Gastroesophageal sphincter (tissue), 4 donors: ENCODE data around the gene PRTFDC1. TPM values are rescaled to one million over a fixed set of nuclear protein-coding genes. Genes with fewer than 3 reads are reported as not detected.

ENCODE experiments used
- ATAC-seq: fragments of 150-250 bp; one replicate; pipeline ENCODE4 v1.9.1; 2016; ENCODE audit warnings: mild to moderate bottlenecking, moderate library complexity
- H3K27ac ChIP-seq, 4 donors: fragments of 200-600 bp; sonication (generic) in 3 of 4; 1 replicate in 3 of 4; 2 replicates in 1 of 4; pipeline ENCODE4 v1.5.1; 2016 to 2019
- H3K27me3 ChIP-seq: fragments of 200-600 bp; sonication (generic); one replicate; pipeline ENCODE4 v1.5.1; 2019
- H3K36me3 ChIP-seq, 2 donors: fragments of 200-600 bp; sonication (generic); one replicate each; pipeline ENCODE4 v1.5.1; 2019; ENCODE audit warnings: control low read depth in 1 of 2
- H3K4me1 ChIP-seq, 3 donors: fragments of 200-600 bp; sonication (generic); 1 replicate in 2 of 3; 2 replicates in 1 of 3; pipeline ENCODE4 v1.5.1; 2016 to 2019; ENCODE audit warnings: control low read depth in 2 of 3
- H3K4me3 ChIP-seq, 2 donors: fragments of 200-600 bp; sonication (generic); one replicate each; pipeline ENCODE4 v1.5.1; 2019; ENCODE audit warnings: mild to moderate bottlenecking in 1 of 2, moderate library complexity in 1 of 2
- H3K9me3 ChIP-seq, 3 donors: fragments of 200-600 bp; sonication (generic); one replicate each; pipeline ENCODE4 v1.5.1; 2017 to 2019; ENCODE audit warnings: control low read depth in 2 of 3
- EP300 ChIP-seq: sonication (generic); formaldehyde crosslinking; IDR thresholded peaks from one replicate; pipeline ENCODE4 v1.6.1; 2017; ENCODE audit warnings: antibody characterized with exemption, mild to moderate bottlenecking
- POLR2A ChIP-seq, 2 donors: fragments of 450-650 bp; IDR thresholded peaks; one replicate each; pipeline ENCODE4 v1.6.1; 2017; ENCODE audit warnings: antibody characterized with exemption in 2 of 2, mild to moderate bottlenecking in 2 of 2, moderate library complexity in 1 of 2
- POLR2AphosphoS5 ChIP-seq: sonication (generic); formaldehyde crosslinking; IDR thresholded peaks from one replicate; pipeline ENCODE4 v1.6.1; 2017; ENCODE audit warnings: antibody characterized with exemption
- WGBS, 2 donors: methylation state at CpG; one replicate each; pipeline ENCODE4 v1.1.5; 2018; ENCODE audit warnings: low coverage in 1 of 2; 5-methylcytosine and 5-hydroxymethylcytosine counted together
- total RNA-seq, 4 donors: library from RNA; depleted of rRNA; stranded (reverse); fragments of >200 nt; gene quantifications; one replicate each; pipeline ENCODE4 v1.1.0, GENCODE V29; 2016
- TF ChIP-seq, protein P1 (sequence below), 4 experiments: fragments of 200-600 bp in 2 of 4; fragments of 450-650 bp in 2 of 4; sonication (generic) in 1 of 4; IDR thresholded peaks; one replicate each; pipeline ENCODE4 v1.5.1; 2017 to 2019; ENCODE audit warnings: antibody characterized with exemption in 4 of 4, mild to moderate bottlenecking in 2 of 4, moderate library complexity in 2 of 4

PRTFDC1 gene
- total RNA-seq, 4 donors from 2014 or later = 3.2 to 14.6 (median 7.9) TPM

DNA sequence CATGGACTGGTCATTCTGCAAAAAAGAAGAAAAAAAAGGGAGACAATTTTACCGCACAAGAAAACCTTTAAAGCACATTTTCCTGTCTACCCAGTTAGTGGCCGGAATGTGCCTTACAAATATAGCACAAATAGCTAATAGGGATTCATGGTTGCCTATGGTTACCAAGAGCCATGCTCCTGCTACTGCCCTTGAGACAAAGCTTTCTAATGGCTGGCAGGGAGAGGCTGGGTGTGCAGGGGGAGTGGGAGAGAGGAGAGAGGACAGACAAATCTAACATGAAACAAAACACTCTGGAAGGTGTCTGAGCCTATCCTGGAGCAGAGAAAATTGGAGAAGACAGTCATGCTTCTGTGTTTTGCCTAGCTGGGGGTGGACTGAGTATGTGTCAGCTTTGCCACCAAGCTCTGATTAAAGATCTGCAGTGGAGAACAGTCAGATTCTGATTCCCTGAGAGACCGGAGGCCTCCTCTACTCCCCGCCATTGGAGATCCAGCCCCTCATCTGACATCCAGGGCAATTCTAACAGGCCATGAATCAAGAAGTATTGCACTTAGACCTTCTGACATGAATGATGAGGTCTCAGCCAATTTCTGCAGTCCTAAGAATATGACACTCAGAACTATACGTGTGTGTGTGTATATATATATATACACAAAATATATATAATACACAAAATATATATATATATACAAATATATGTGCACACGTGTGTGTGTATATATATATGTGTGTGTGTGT is 80.2 kb downstream of the PRTFDC1 start:
- Histone ChIP-seq H3K9me3 (no peaks in the 10 kb centered on the region), H3K36me3 (no peaks in the 10 kb centered on the region), H3K4me3 (no peak overlapping the region), H3K27me3 (no peaks in the 10 kb centered on the region), H3K27ac (no peak overlapping the region), H3K4me1 (peaks cover 0 to 12% (median 0%) of the 10 kb centered on the region in 3 donors)
- WGBS, 2 donors = 51 to 83% methylated on average over 3 to 5 of the region's 6 CpGs
- no peak for ATAC-seq
- TF ChIP-seq POLR2AphosphoS5 = no peak
- no peak for TF ChIP-seq POLR2A (IDR thresholded peaks at IDR 0.05)
- TF ChIP-seq, protein P1, sequence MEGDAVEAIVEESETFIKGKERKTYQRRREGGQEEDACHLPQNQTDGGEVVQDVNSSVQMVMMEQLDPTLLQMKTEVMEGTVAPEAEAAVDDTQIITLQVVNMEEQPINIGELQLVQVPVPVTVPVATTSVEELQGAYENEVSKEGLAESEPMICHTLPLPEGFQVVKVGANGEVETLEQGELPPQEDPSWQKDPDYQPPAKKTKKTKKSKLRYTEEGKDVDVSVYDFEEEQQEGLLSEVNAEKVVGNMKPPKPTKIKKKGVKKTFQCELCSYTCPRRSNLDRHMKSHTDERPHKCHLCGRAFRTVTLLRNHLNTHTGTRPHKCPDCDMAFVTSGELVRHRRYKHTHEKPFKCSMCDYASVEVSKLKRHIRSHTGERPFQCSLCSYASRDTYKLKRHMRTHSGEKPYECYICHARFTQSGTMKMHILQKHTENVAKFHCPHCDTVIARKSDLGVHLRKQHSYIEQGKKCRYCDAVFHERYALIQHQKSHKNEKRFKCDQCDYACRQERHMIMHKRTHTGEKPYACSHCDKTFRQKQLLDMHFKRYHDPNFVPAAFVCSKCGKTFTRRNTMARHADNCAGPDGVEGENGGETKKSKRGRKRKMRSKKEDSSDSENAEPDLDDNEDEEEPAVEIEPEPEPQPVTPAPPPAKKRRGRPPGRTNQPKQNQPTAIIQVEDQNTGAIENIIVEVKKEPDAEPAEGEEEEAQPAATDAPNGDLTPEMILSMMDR (IDR thresholded peaks at IDR 0.05) = no peak
- no peak for TF ChIP-seq EP300

DNA sequence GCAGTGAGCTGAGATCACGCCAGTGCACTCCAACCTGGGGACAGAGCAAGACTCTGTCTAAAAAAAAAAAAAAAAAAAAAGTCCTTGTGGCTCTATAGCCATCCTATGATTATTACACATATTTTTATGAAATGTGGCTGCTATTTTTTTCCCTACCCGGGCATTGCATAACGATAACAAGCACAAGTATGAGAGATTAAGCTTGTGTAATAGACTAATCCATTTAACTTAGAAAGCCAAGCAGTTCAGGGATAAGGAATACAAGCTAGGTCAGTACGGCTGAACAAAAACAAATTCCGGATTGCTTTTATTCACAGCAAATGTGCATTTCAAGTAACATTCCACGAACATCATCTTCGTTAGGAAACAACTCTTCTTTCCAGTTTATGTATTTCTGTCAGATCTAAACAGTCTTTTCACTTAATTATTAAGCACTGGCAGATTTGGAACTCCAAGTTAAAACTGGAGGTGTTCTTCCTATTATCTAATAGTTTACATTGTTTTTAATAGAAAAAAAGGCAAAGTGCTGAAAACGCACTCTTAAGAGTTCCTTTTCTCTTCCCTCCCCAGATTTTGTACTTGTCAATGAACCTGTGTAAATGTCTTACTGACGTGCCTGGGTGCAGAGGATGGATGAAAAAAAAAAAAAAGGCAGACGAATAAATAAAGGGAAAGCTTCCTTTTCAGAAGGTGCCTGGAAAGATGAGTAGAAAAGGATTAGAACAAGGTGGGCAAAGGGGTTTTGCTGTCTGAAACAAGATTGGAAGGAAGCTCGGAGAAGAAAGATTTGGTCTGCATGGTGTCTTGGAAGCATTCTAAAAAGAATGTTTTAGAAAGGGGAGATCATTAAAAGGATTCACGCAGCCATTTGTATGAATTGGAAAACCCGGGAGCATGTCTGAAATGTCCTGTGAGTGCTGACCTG is 81.1 kb downstream of the PRTFDC1 start:
- Histone ChIP-seq H3K4me1 (peaks cover 0 to 12% (median 0%) of the 10 kb centered on the region in 3 donors), H3K4me3 (no peak overlapping the region), H3K9me3 (no peaks in the 10 kb centered on the region), H3K27ac (no peak overlapping the region), H3K36me3 (no peaks in the 10 kb centered on the region), H3K27me3 (no peaks in the 10 kb centered on the region)
- TF ChIP-seq POLR2AphosphoS5 = peak; percentile 54
- TF ChIP-seq POLR2A (IDR thresholded peaks at IDR 0.05) = no peak
- TF ChIP-seq, protein P1 (IDR thresholded peaks at IDR 0.05) = no peak
- ATAC-seq = peak; percentile 62
- WGBS, 2 donors = 41 to 56% methylated on average over 10 to 13 of the region's 13 CpGs

DNA sequence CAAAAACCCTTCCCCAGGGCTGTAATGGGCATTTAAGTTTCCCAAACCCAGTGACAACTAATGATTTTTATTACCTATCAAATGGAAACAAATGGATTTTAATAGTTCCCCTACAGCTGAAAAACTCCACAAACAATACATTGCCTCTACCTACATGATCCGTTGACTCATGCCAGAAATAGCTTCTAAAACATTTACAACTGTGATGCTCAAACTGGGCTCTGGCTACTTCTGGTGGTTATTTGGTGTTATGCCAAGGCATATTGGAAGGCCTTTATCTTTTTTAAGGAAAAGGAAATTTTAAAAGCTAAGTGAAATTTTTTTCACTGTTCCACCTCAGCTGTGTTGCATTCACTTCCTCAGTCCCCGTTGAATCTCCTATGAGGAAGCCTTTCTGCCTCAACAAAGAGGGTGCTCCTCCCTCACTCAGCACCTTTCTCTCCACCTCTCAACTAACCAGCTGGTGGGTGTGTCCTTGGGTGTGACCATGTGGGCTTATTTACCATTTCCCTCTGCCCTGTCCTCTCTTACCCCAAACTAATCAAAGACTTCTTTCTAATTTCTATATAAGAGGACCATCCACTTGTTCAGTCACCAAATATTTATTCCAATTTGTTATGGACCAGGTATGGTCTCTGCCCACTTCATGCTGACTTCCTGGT is 82.9 kb downstream of the PRTFDC1 start:
- Histone ChIP-seq H3K4me3 (no peak overlapping the region), H3K36me3 (no peaks in the 10 kb centered on the region), H3K9me3 (no peaks in the 10 kb centered on the region), H3K27ac (no peak overlapping the region), H3K27me3 (no peaks in the 10 kb centered on the region), H3K4me1 (peaks cover 0 to 12% (median 0%) of the 10 kb centered on the region in 3 donors)
- TF ChIP-seq EP300 = no peak
- TF ChIP-seq POLR2A (IDR thresholded peaks at IDR 0.05) = no peak
- TF ChIP-seq, protein P1 (IDR thresholded peaks at IDR 0.05) = no peak
- TF ChIP-seq POLR2AphosphoS5 = no peak
- 25 to 58% methylated on average over 2 of the region's 2 CpGs for WGBS, 2 donors
- no peak for ATAC-seq

DNA sequence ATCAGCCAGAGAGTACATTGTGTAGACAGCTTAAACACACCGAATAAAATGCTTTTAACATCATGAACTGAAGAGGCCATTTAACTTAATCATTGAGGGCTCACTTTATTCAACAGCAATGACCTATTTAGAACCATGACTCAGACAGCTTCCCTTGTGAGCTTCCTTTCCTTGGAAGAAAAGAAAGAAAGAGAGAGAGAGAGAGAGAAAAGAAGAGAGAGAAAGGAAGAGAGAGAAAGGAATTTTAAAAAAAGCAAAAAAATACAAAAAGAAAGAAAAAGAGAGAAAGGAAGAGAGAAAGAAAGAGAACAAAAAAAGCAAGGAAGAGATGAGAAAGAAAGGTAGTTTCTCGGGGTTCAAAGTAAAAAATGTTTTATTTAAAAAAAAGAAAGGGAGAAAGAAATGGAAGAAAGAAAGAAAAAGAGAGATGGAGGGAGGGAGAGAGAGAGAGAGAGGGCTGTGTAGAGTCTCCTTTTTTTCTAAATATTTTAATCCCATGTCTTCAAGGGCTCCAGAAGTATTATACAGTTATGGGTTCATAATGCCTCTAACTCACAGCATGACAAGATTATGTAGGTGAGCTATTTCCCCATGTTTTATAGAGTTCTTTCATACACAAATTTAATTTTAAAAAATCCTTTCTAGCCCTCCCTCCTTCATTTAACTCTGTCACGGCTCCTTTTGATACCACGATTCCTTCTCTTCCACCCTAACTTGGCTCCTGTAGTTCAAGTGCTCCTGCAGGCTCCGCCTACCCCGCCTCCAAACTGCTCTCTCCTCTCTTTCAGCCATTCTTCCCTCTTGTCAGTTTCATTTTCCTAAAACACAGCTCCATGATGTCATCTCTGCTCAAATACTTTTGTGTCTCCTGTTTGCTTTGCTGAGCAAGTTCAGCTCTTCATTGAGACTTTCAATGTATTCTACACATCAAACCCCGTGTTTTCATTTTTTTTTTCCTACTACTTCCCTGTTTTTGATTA is 85.5 kb downstream of the PRTFDC1 start:
- peak; percentile 73 for ATAC-seq
- H3K4me1 ChIP-seq = peaks cover 0 to 6% (median 0%) of the 10 kb centered on the region in 3 donors
- TF ChIP-seq EP300 (no peak), POLR2A (IDR thresholded peaks at IDR 0.05) (no peak)
- no peaks in the 10 kb centered on the region for H3K36me3 ChIP-seq
- peak overlapping the region in 2 of 4 donors; percentile 35 to 36 for H3K27ac ChIP-seq
- 43 to 57% methylated on average over 2 to 7 of the region's 7 CpGs for WGBS, 2 donors
- peak overlapping the region in 1 of 2 donors; percentile 2 for H3K4me3 ChIP-seq
- no peaks in the 10 kb centered on the region for H3K9me3 ChIP-seq
- H3K27me3 ChIP-seq = no peaks in the 10 kb centered on the region
